ENCODE results near the gene DEFB131A.
"Not testable (repeated sequence)": the region's sequence is repeated elsewhere in the genome, so short reads cannot be mapped to it uniquely, and the experiment has no call there.

DNA sequence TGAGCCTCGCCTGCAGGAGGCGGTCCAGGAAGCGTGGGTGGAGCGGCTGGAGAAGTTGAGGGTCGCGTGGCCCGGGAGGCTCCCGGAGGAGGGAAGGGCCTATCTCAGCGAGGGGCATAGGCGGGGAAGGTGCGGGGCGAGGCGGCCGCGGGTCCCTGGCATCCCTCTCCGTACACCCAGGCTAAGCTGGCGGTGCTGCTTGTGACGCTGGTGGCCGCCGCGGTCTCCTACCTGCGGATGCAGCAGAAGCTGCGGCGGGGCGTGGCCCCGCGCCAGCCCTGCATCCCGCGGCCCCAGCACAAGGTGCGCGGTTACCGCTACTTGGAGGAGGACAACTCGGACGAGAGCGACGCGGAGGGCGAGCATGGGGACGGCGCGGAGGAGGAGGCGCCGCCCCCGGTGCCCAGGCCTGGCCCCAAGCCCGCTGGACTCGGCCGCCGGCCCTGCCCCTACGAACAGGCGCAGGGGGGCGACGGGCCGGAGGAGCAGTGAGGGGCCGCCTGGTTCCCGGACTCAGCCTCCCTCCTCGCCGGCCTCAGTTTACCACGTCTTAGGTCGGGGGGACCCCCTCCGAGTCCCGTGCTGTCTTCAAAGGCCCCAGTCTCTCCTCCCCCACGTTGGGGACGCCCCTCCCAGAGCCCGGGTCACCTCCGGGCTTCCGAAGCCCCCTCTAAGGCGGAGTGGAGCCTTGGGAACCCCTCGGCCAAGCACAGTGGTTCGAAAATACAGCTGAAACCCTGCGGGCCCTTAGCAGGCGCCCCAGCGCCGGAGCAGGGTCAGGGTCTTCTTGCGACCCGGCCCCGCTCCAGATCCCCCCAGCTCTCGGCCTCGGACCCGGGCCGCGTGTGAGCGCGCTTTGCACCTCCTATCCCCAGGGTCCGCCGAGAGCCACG lies 53.6 kb downstream of the DEFB131A start:
- TF ChIP-seq, protein P1, sequence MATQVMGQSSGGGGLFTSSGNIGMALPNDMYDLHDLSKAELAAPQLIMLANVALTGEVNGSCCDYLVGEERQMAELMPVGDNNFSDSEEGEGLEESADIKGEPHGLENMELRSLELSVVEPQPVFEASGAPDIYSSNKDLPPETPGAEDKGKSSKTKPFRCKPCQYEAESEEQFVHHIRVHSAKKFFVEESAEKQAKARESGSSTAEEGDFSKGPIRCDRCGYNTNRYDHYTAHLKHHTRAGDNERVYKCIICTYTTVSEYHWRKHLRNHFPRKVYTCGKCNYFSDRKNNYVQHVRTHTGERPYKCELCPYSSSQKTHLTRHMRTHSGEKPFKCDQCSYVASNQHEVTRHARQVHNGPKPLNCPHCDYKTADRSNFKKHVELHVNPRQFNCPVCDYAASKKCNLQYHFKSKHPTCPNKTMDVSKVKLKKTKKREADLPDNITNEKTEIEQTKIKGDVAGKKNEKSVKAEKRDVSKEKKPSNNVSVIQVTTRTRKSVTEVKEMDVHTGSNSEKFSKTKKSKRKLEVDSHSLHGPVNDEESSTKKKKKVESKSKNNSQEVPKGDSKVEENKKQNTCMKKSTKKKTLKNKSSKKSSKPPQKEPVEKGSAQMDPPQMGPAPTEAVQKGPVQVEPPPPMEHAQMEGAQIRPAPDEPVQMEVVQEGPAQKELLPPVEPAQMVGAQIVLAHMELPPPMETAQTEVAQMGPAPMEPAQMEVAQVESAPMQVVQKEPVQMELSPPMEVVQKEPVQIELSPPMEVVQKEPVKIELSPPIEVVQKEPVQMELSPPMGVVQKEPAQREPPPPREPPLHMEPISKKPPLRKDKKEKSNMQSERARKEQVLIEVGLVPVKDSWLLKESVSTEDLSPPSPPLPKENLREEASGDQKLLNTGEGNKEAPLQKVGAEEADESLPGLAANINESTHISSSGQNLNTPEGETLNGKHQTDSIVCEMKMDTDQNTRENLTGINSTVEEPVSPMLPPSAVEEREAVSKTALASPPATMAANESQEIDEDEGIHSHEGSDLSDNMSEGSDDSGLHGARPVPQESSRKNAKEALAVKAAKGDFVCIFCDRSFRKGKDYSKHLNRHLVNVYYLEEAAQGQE (IDR thresholded peaks at IDR 0.05; ENCODE audit: insufficient replicate concordance, low read depth) = not testable (repeated sequence)
- TF ChIP-seq, protein P2, sequence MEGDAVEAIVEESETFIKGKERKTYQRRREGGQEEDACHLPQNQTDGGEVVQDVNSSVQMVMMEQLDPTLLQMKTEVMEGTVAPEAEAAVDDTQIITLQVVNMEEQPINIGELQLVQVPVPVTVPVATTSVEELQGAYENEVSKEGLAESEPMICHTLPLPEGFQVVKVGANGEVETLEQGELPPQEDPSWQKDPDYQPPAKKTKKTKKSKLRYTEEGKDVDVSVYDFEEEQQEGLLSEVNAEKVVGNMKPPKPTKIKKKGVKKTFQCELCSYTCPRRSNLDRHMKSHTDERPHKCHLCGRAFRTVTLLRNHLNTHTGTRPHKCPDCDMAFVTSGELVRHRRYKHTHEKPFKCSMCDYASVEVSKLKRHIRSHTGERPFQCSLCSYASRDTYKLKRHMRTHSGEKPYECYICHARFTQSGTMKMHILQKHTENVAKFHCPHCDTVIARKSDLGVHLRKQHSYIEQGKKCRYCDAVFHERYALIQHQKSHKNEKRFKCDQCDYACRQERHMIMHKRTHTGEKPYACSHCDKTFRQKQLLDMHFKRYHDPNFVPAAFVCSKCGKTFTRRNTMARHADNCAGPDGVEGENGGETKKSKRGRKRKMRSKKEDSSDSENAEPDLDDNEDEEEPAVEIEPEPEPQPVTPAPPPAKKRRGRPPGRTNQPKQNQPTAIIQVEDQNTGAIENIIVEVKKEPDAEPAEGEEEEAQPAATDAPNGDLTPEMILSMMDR (IDR thresholded peaks at IDR 0.05; ENCODE audit: insufficient read depth, low read length) = not testable (repeated sequence)
- not testable (repeated sequence) for TF ChIP-seq GABPA, POLR2AphosphoS5 (IDR thresholded peaks at IDR 0.05; ENCODE audit: low read depth)

Measured in HL-60 (cell line).